SK-N-SH treated with all-trans-retinoic acid at 6 μM for 48 hours (cell line): ENCODE data around the gene RAMACL.
"Not testable (repeated sequence)": the region's sequence is repeated elsewhere in the genome, so short reads cannot be mapped to it uniquely, and the experiment has no call there.

Source experiments
- ATAC-seq: fragments of 200-7000 bp; cut with Tn5 transposase; 3 replicates; pipeline ENCODE4 v1.9.1; 2020; ENCODE audit warnings: mild to moderate bottlenecking, moderate library complexity
- ARNTL ChIP-seq: fragments of 450-650 bp; formaldehyde crosslinking; IDR thresholded peaks from 2 replicates; pipeline ENCODE4 v1.5.0; 2020; ENCODE audit warnings: low read depth, mild to moderate bottlenecking, moderate library complexity, borderline replicate concordance
- BACH2 ChIP-seq: fragments of 250-450 bp; sonication (Bioruptor Pico); IDR thresholded peaks from 2 replicates; pipeline ENCODE4 v1.9.0; 2021; ENCODE audit warnings: mild to moderate bottlenecking, borderline replicate concordance
- CSDC2 ChIP-seq: fragments of 250-450 bp; sonication (Bioruptor Pico); IDR thresholded peaks from 2 replicates; pipeline ENCODE4 v1.5.0; 2020; ENCODE audit warnings: mild to moderate bottlenecking, moderate library complexity
- ESRRG ChIP-seq: fragments of 250-450 bp; sonication (Bioruptor Pico); IDR thresholded peaks from 2 replicates; pipeline ENCODE4 v1.6.1; 2021; ENCODE audit warnings: mild to moderate bottlenecking
- GLIS3 ChIP-seq: fragments of 250-450 bp; sonication (Bioruptor Pico); IDR thresholded peaks from 2 replicates; pipeline ENCODE4 v1.5.0; 2020; ENCODE audit warnings: mild to moderate bottlenecking, moderate library complexity
- ISL1 ChIP-seq: fragments of 250-450 bp; sonication (Bioruptor Pico); IDR thresholded peaks from 2 replicates; pipeline ENCODE4 v2.1.2; 2022; ENCODE audit warnings: mild to moderate bottlenecking, moderate library complexity
- OSR1 ChIP-seq: fragments of 250-450 bp; sonication (Bioruptor Pico); IDR thresholded peaks from 2 replicates; pipeline ENCODE4 v1.8.0; 2022; ENCODE audit warnings: moderate library complexity, mild to moderate bottlenecking, inconsistent platforms
- PPARA ChIP-seq: fragments of 250-450 bp; sonication (Bioruptor Pico); IDR thresholded peaks from 2 replicates; pipeline ENCODE4 v1.5.0; 2020; ENCODE audit warnings: mild to moderate bottlenecking, borderline replicate concordance
- RARB ChIP-seq: fragments of 250-450 bp; sonication (Bioruptor Pico); IDR thresholded peaks from 2 replicates; pipeline ENCODE4 v1.8.0; 2021; ENCODE audit warnings: mild to moderate bottlenecking, moderate library complexity
- SNAI2 ChIP-seq: fragments of 250-450 bp; sonication (Bioruptor Pico); IDR thresholded peaks from 2 replicates; pipeline ENCODE4 v1.5.0; 2020; ENCODE audit warnings: mild to moderate bottlenecking, moderate library complexity
- TCF4 ChIP-seq: fragments of 250-450 bp; sonication (Bioruptor Pico); IDR thresholded peaks from 2 replicates; pipeline ENCODE4 v1.8.0; 2021; ENCODE audit warnings: mild to moderate bottlenecking, moderate library complexity, borderline replicate concordance
- TOX ChIP-seq: fragments of 250-450 bp; sonication (Bioruptor Pico); IDR thresholded peaks from 2 replicates; pipeline ENCODE4 v1.8.0; 2021; ENCODE audit warnings: mild to moderate bottlenecking, moderate library complexity, borderline replicate concordance
- ZC3H10 ChIP-seq: fragments of 250-450 bp; sonication (Bioruptor Pico); IDR thresholded peaks from 2 replicates; pipeline ENCODE4 v1.5.1; 2021; ENCODE audit warnings: mild to moderate bottlenecking, moderate library complexity
- ZFP3 ChIP-seq: fragments of 250-450 bp; sonication (Bioruptor Pico); IDR thresholded peaks from 2 replicates; pipeline ENCODE4 v1.5.0; 2020; ENCODE audit warnings: mild to moderate bottlenecking, moderate library complexity
- ZFP30 ChIP-seq: fragments of 450-650 bp; formaldehyde crosslinking; IDR thresholded peaks from 2 replicates; pipeline ENCODE4 v1.5.0; 2022; ENCODE audit warnings: mild to moderate bottlenecking, moderate library complexity
- ZNF565 ChIP-seq: fragments of 450-650 bp; formaldehyde crosslinking; conservative IDR thresholded peaks from 2 replicates; pipeline ENCODE4 v1.5.0; 2020; ENCODE audit warnings: low read depth, mild to moderate bottlenecking, moderate library complexity
- ZNF70 ChIP-seq: fragments of 450-650 bp; formaldehyde crosslinking; IDR thresholded peaks from 2 replicates; pipeline ENCODE4 v1.5.0; 2020; ENCODE audit warnings: mild to moderate bottlenecking, moderate library complexity
- ZNF8 ChIP-seq: fragments of 450-650 bp; formaldehyde crosslinking; IDR thresholded peaks from 2 replicates; pipeline ENCODE4 v1.5.0; 2020; ENCODE audit warnings: mild to moderate bottlenecking, moderate library complexity
- TF ChIP-seq, protein P1 (sequence below): fragments of 250-450 bp; sonication (Bioruptor Pico); IDR thresholded peaks from 2 replicates; pipeline ENCODE4 v1.8.0; 2020; ENCODE audit warnings: mild to moderate bottlenecking, moderate library complexity, borderline replicate concordance
- TF ChIP-seq, protein P2 (sequence below): fragments of 250-450 bp; sonication (Bioruptor Pico); IDR thresholded peaks from 2 replicates; pipeline ENCODE4 v1.8.0; 2021; ENCODE audit warnings: low read depth, mild to moderate bottlenecking, moderate library complexity, borderline replicate concordance
- TF ChIP-seq, protein P3 (sequence below): fragments of 250-450 bp; sonication (Bioruptor Pico); IDR thresholded peaks from 2 replicates; pipeline ENCODE4 v1.5.1; 2020; ENCODE audit warnings: low read depth, mild to moderate bottlenecking, moderate library complexity
- TF ChIP-seq, protein P4 (sequence below): fragments of 250-450 bp; sonication (Bioruptor Pico); IDR thresholded peaks from 2 replicates; pipeline ENCODE4 v1.5.1; 2021; ENCODE audit warnings: mild to moderate bottlenecking, moderate library complexity

The RAMACL gene

DNA sequence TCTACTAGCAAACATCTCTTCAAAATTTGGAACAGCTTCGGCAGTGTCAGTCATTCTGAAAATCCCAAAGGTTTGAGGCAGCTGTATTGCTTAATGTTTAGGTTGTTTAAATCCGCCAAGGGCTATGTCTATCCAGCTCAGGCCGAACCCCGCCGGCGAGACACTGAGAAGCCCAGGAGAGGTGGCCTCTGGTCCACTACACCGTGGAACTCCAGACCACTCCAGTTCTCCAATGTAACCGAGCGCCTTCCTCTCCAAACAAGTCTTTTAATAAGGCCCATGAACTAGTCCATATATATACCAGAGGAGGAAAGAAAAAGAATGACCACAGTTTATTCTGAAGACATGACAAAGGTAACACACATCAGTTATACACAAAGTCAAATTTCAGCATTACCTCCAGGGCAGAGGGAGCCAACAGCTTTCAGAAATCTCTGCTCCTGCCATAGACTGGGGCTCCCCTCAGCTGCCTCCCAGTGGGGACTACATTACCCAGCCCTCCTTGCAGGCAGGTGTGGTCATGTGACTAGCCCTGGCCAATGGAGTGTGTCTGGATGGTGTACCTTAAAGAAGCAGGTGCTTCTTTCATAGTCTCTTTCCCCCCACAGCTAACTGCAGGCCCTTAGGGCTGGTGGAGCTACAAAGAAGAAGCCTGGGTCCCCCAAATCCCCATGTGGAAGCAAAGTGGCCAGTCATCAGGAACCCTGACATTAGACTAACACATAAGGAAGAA lies at the start of gene RAMACL:
Gene RAMACL, minus strand, starts transcription at position 255 of the 733 bp plus-strand sequence. Its CDS starts 201 bp downstream, at position 54.
- no peak for TF ChIP-seq ZFP3 (CRISPR knock-in tag)
- TF ChIP-seq ZNF565 (CRISPR knock-in tag), result no peak
- no peak for TF ChIP-seq ZC3H10 (CRISPR knock-in tag)
- no peak for TF ChIP-seq RARB (CRISPR knock-in tag)
- TF ChIP-seq, protein P1, sequence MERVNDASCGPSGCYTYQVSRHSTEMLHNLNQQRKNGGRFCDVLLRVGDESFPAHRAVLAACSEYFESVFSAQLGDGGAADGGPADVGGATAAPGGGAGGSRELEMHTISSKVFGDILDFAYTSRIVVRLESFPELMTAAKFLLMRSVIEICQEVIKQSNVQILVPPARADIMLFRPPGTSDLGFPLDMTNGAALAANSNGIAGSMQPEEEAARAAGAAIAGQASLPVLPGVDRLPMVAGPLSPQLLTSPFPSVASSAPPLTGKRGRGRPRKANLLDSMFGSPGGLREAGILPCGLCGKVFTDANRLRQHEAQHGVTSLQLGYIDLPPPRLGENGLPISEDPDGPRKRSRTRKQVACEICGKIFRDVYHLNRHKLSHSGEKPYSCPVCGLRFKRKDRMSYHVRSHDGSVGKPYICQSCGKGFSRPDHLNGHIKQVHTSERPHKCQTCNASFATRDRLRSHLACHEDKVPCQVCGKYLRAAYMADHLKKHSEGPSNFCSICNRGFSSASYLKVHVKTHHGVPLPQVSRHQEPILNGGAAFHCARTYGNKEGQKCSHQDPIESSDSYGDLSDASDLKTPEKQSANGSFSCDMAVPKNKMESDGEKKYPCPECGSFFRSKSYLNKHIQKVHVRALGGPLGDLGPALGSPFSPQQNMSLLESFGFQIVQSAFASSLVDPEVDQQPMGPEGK (CRISPR knock-in tag), result no peak
- no peak for TF ChIP-seq ISL1 (CRISPR knock-in tag)
- TF ChIP-seq ESRRG, result no peak
- TF ChIP-seq PPARA (CRISPR knock-in tag), result no peak
- TF ChIP-seq, protein P2, sequence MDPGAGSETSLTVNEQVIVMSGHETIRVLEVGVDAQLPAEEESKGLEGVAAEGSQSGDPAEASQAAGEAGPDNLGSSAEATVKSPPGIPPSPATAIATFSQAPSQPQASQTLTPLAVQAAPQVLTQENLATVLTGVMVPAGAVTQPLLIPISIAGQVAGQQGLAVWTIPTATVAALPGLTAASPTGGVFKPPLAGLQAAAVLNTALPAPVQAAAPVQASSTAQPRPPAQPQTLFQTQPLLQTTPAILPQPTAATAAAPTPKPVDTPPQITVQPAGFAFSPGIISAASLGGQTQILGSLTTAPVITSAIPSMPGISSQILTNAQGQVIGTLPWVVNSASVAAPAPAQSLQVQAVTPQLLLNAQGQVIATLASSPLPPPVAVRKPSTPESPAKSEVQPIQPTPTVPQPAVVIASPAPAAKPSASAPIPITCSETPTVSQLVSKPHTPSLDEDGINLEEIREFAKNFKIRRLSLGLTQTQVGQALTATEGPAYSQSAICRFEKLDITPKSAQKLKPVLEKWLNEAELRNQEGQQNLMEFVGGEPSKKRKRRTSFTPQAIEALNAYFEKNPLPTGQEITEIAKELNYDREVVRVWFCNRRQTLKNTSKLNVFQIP (CRISPR knock-in tag), result no peak
- no peak for TF ChIP-seq ZFP30 (CRISPR knock-in tag)
- no peak for TF ChIP-seq ZNF70 (CRISPR knock-in tag)
- no peak for TF ChIP-seq TOX
- TF ChIP-seq ZNF8 (CRISPR knock-in tag), result no peak
- no peak for TF ChIP-seq OSR1
- TF ChIP-seq BACH2 (CRISPR knock-in tag), result no peak
- no peak for TF ChIP-seq SNAI2 (CRISPR knock-in tag)
- no peak for TF ChIP-seq CSDC2
- TF ChIP-seq, protein P3, sequence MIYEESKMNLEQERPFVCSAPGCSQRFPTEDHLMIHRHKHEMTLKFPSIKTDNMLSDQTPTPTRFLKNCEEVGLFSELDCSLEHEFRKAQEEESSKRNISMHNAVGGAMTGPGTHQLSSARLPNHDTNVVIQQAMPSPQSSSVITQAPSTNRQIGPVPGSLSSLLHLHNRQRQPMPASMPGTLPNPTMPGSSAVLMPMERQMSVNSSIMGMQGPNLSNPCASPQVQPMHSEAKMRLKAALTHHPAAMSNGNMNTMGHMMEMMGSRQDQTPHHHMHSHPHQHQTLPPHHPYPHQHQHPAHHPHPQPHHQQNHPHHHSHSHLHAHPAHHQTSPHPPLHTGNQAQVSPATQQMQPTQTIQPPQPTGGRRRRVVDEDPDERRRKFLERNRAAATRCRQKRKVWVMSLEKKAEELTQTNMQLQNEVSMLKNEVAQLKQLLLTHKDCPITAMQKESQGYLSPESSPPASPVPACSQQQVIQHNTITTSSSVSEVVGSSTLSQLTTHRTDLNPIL (CRISPR knock-in tag), result no peak
- TF ChIP-seq, protein P4, sequence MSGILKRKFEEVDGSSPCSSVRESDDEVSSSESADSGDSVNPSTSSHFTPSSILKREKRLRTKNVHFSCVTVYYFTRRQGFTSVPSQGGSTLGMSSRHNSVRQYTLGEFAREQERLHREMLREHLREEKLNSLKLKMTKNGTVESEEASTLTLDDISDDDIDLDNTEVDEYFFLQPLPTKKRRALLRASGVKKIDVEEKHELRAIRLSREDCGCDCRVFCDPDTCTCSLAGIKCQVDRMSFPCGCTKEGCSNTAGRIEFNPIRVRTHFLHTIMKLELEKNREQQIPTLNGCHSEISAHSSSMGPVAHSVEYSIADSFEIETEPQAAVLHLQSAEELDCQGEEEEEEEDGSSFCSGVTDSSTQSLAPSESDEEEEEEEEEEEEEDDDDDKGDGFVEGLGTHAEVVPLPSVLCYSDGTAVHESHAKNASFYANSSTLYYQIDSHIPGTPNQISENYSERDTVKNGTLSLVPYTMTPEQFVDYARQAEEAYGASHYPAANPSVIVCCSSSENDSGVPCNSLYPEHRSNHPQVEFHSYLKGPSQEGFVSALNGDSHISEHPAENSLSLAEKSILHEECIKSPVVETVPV, result no peak
- no peak for TF ChIP-seq TCF4 (CRISPR knock-in tag)
- peak; percentile 43; the same call in 2 of the 3 replicates for ATAC-seq

DNA sequence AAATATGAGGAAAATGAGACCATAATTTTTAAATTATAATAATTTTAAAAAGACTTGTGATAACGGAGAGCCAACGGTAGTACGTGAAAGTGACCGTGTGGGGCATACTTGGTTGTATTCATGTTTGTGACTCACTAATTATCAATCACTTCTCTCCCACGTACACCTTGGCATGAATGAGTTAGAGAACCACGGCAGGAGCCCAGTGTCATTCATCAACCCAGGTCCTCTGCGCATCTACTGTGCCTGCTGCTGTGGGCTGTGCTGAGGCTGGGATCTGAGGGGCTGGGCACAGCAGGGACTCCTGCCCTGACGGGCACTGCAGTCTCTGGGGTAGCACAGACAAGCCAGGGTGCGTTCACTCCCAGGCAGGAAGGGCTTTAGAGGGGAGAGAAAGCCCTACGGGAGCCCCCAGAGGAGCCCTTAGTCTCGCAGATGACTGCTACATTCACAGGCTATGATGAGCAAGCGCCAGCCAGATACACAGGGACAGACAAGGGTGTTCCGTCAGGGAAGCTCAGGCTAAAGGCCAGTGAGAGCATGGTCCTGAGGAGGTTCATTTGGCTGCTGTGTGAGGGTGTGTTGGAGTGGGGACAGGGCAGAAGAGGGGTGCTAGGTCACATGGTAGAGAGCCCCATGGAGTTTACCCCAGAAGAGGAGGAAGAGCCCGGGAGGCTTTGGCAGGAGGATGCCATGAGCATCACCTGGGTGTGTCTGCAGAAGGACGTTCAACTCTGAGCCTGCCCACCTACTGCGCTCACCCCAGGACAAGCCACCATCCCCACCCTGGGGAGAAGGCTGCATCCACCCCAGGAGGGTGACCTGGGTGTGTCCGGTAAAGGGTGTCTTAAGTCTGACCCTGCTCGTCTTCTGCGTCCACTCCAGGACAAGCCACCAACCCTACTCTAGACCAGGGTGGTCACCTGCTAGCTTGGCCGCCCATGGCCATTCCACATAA lies 48.8 kb upstream of the RAMACL start:
- TF ChIP-seq, protein P3 (CRISPR knock-in tag), result no peak
- TF ChIP-seq GLIS3 (no peak), ZC3H10 (CRISPR knock-in tag) (no peak), ZFP30 (CRISPR knock-in tag) (no peak), RARB (CRISPR knock-in tag) (no peak), ESRRG (no peak), ZNF8 (CRISPR knock-in tag) (no peak), ZNF70 (CRISPR knock-in tag) (no peak), CSDC2 (no peak), PPARA (CRISPR knock-in tag) (no peak), OSR1 (no peak), SNAI2 (CRISPR knock-in tag) (no peak), BACH2 (CRISPR knock-in tag) (no peak), TCF4 (CRISPR knock-in tag) (no peak), ZFP3 (CRISPR knock-in tag) (no peak), ARNTL (CRISPR knock-in tag) (no peak), ISL1 (CRISPR knock-in tag) (no peak)
- TF ChIP-seq, protein P2 (CRISPR knock-in tag), result no peak
- TF ChIP-seq, protein P1 (CRISPR knock-in tag), result no peak
- TF ChIP-seq, protein P4, result no peak
- ATAC-seq, result no peak

DNA sequence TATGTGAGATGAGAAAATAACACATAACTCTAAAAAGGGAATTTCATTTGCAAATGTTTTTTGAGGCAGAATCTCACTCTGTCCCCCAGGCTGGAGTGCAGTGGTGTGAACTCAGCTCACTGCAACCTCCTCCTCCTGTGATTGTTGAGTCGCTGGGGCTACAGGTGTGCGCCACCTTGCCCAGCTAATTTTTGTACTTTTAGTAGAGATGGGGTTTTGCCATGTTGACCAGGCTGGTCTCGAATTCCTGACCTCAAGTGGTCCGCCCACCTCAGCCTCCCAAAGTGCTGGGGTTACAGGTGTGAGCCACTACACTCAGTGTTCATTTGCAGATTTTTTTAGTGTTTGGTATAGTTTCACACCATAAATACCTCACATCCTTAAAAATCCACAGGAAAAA lies 48.1 kb upstream of the RAMACL start:
- ATAC-seq, result not testable (repeated sequence)
